Transverse colon (tissue), 3 donors: ENCODE results near the gene KIAA0232.

Experiments used
- CTCF ChIP-seq, 5 experiments: fragments of 200-600 bp in 3 of 5; fragments of 450-650 bp in 2 of 5; sonication (generic) in 3 of 5; IDR thresholded peaks; 1 replicate in 2 of 5; 2 replicates in 3 of 5; pipeline ENCODE4 v1.5.1; 2016 to 2017; ENCODE audit warnings: antibody characterized with exemption in 5 of 5, inconsistent platforms in 3 of 5, mild to moderate bottlenecking in 2 of 5, moderate library complexity in 1 of 5
- EP300 ChIP-seq: sonication (generic); formaldehyde crosslinking; IDR thresholded peaks from one replicate; pipeline ENCODE4 v1.6.1; 2017; ENCODE audit warnings: antibody characterized with exemption, low read depth
- POLR2A ChIP-seq: fragments of 450-650 bp; IDR thresholded peaks from one replicate; pipeline ENCODE4 v1.6.1; 2016; ENCODE audit warnings: antibody characterized with exemption, mild to moderate bottlenecking, moderate library complexity

GRCh38 chr4:6742989-6743388, 39.5 kb upstream of the KIAA0232 start:
- TF ChIP-seq CTCF (IDR thresholded peaks at IDR 0.05), result no peak
- no peak for TF ChIP-seq EP300
- no peak for TF ChIP-seq POLR2A
